MM.1S (cell line): Measurements from ENCODE around the gene ATP6AP1.

Experiments
- DNase-seq: peaks from one replicate; pipeline ENCODE4 v3.0.0-alpha.2; 2015
- H2AFZ ChIP-seq: fragments of 300-600 bp; sonication (generic); 2 replicates; pipeline ENCODE4 v1.6.0; 2016; ENCODE audit warnings: antibody characterized with exemption, low read length
- H3F3A ChIP-seq: fragments of 300-600 bp; sonication (generic); 2 replicates; pipeline ENCODE4 v1.6.1; 2016; ENCODE audit warnings: mild to moderate bottlenecking, antibody characterized with exemption, low read length, moderate library complexity, mixed read lengths; ENCODE audit not compliant: insufficient read depth
- H3K27ac ChIP-seq: fragments of 300-600 bp; sonication (generic); 2 replicates; pipeline ENCODE4 v1.5.1; 2016; ENCODE audit warnings: mild to moderate bottlenecking, low read length
- H3K27me3 ChIP-seq: fragments of 300-600 bp; sonication (generic); replicated peaks from 2 replicates; pipeline ENCODE4 v1.6.0; 2016; ENCODE audit warnings: low read length; ENCODE audit not compliant: insufficient read depth
- H3K36me3 ChIP-seq: fragments of 300-600 bp; sonication (generic); replicated peaks from 2 replicates; pipeline ENCODE4 v1.6.1; 2016; ENCODE audit warnings: mild to moderate bottlenecking, low read length, mixed read lengths; ENCODE audit not compliant: insufficient read depth
- H3K4me1 ChIP-seq: fragments of 300-600 bp; sonication (generic); 2 replicates; pipeline ENCODE4 v1.6.1; 2016; ENCODE audit warnings: low read length, mixed read lengths
- H3K4me2 ChIP-seq: fragments of 300-600 bp; sonication (generic); 2 replicates; pipeline ENCODE4 v1.6.0; 2016; ENCODE audit warnings: low read depth, low read length
- H3K4me3 ChIP-seq: fragments of 300-600 bp; sonication (generic); 2 replicates; pipeline ENCODE4 v1.5.1; 2016; ENCODE audit warnings: low read length, mixed read lengths
- H3K79me2 ChIP-seq: fragments of 300-600 bp; sonication (generic); 2 replicates; pipeline ENCODE4 v1.6.1; 2016; ENCODE audit warnings: mixed run types, low read length, mixed read lengths
- H3K9ac ChIP-seq: fragments of 300-600 bp; sonication (generic); 2 replicates; pipeline ENCODE4 v1.6.1; 2016; ENCODE audit warnings: low read length, mixed read lengths
- H3K9me2 ChIP-seq: fragments of 300-600 bp; sonication (generic); replicated peaks from 2 replicates; pipeline ENCODE4 v1.6.1; 2016; ENCODE audit warnings: mild to moderate bottlenecking, low read length, mixed read lengths; ENCODE audit not compliant: insufficient read depth
- H3K9me3 ChIP-seq: fragments of 300-600 bp; sonication (generic); replicated peaks from 2 replicates; pipeline ENCODE4 v1.6.1; 2016; ENCODE audit warnings: mild to moderate bottlenecking, low read length, mixed read lengths; ENCODE audit not compliant: insufficient read depth
- H4K20me1 ChIP-seq: fragments of 300-600 bp; sonication (generic); 2 replicates; pipeline ENCODE4 v1.6.1; 2016; ENCODE audit warnings: mild to moderate bottlenecking, low read length, moderate library complexity, mixed read lengths; ENCODE audit not compliant: insufficient read depth
- EZH2 ChIP-seq: fragments of 300-600 bp; sonication (generic); optimal IDR thresholded peaks from 2 replicates; pipeline ENCODE3; 2017; ENCODE audit warnings: low read depth, mild to moderate bottlenecking, antibody characterized with exemption, low read length, mixed read lengths
- EZH2phosphoT487 ChIP-seq: fragments of 300-600 bp; sonication (generic); IDR thresholded peaks from 2 replicates; pipeline ENCODE4 v1.6.1; 2018; ENCODE audit warnings: antibody characterized with exemption, low read length
- TF ChIP-seq, protein P1 (sequence below): fragments of 300-600 bp; sonication (generic); IDR thresholded peaks from 2 replicates; pipeline ENCODE4 v1.5.1; 2016; ENCODE audit warnings: antibody characterized with exemption, low read length, mixed read lengths

ATP6AP1 gene

DNA sequence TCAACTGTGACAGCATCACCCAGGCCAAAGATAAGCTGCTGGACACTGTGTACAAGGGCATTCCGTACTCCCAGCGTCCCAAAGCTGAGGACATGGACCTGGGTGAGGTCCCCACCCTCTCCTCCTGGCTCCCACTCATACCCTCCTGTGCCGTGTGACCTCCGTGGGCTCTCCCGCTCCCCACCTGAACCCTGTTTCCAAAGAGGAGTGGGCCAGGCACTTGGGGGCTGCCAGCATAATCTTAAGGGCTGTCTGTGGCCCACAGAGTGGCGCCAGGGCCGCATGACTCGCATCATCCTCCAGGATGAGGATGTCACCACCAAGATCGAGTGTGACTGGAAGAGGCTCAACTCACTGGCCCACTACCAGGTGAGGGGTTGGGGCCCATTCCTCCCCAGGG, 40.6 kb downstream of the ATP6AP1 start:
- H3K79me2 ChIP-seq: no peaks in the 10 kb centered on the region
- no peak overlapping the region for H3K9ac ChIP-seq
- no peak for DNase-seq
- TF ChIP-seq, protein P1, sequence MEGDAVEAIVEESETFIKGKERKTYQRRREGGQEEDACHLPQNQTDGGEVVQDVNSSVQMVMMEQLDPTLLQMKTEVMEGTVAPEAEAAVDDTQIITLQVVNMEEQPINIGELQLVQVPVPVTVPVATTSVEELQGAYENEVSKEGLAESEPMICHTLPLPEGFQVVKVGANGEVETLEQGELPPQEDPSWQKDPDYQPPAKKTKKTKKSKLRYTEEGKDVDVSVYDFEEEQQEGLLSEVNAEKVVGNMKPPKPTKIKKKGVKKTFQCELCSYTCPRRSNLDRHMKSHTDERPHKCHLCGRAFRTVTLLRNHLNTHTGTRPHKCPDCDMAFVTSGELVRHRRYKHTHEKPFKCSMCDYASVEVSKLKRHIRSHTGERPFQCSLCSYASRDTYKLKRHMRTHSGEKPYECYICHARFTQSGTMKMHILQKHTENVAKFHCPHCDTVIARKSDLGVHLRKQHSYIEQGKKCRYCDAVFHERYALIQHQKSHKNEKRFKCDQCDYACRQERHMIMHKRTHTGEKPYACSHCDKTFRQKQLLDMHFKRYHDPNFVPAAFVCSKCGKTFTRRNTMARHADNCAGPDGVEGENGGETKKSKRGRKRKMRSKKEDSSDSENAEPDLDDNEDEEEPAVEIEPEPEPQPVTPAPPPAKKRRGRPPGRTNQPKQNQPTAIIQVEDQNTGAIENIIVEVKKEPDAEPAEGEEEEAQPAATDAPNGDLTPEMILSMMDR: no peak
- TF ChIP-seq EZH2 (no peak), EZH2phosphoT487 (no peak)
- no peaks in the 10 kb centered on the region for H3F3A ChIP-seq
- H3K4me1 ChIP-seq: no peaks in the 10 kb centered on the region
- no peak overlapping the region for H2AFZ ChIP-seq
- H3K27me3 ChIP-seq: no peaks in the 10 kb centered on the region
- H3K4me3 ChIP-seq: no peak overlapping the region
- H3K4me2 ChIP-seq: no peak overlapping the region
- H4K20me1 ChIP-seq: no peaks in the 10 kb centered on the region
- H3K9me2 ChIP-seq: no peaks in the 10 kb centered on the region
- no peak overlapping the region for H3K27ac ChIP-seq
- no peaks in the 10 kb centered on the region for H3K9me3 ChIP-seq
- H3K36me3 ChIP-seq: no peaks in the 10 kb centered on the region

DNA sequence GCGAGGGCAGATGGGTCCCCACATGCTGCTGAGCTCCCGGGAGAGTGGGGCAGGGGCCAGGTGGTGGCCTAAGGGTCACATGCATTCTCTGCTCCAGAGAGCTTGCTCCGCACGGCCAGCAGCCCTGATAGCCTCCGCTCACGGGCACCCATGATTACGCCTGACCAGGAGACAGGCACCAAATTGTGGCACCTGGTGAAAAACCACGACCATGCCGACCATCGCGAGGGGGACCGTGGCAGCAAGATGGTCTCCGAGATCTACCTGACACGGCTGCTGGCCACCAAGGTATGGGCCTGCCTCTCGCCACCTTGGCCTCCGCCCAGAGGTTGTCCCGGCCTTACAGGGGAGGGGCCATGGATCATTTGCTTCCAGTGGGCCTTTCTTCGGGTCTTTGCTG, 41.4 kb downstream of the ATP6AP1 start:
- Histone ChIP-seq H3K9me3 (no peaks in the 10 kb centered on the region), H3K9me2 (no peaks in the 10 kb centered on the region), H3K27ac (no peak overlapping the region), H3F3A (no peaks in the 10 kb centered on the region), H3K27me3 (no peaks in the 10 kb centered on the region), H3K4me2 (no peak overlapping the region), H4K20me1 (no peaks in the 10 kb centered on the region), H3K4me1 (no peaks in the 10 kb centered on the region), H3K79me2 (no peaks in the 10 kb centered on the region), H3K4me3 (no peak overlapping the region), H2AFZ (no peak overlapping the region), H3K36me3 (no peaks in the 10 kb centered on the region), H3K9ac (no peak overlapping the region)
- TF ChIP-seq, protein P1: no peak
- no peak for TF ChIP-seq EZH2phosphoT487
- no peak for TF ChIP-seq EZH2
- DNase-seq: no peak

DNA sequence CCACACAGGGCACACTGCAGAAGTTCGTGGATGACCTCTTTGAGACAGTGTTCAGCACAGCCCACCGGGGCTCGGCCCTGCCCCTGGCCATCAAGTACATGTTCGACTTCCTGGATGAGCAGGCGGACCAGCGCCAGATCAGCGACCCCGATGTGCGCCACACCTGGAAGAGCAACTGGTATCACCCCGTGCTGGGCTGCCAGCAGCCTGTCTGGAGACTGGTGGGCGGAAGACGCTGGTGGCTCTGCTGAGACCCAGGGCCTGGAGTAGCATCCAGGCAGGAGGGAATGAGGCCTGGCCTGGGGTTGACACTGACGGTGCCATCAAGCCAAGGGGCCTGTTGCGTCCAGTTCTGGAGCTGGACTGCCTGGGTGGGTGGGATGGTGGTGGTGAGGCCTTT, 42.0 kb downstream of the ATP6AP1 start:
- no peaks in the 10 kb centered on the region for H3K9me2 ChIP-seq
- no peak for DNase-seq
- no peaks in the 10 kb centered on the region for H3K36me3 ChIP-seq
- H3K9ac ChIP-seq: no peak overlapping the region
- no peaks in the 10 kb centered on the region for H3K4me1 ChIP-seq
- H3K27me3 ChIP-seq: no peaks in the 10 kb centered on the region
- H3K79me2 ChIP-seq: no peaks in the 10 kb centered on the region
- no peaks in the 10 kb centered on the region for H3K9me3 ChIP-seq
- H4K20me1 ChIP-seq: no peaks in the 10 kb centered on the region
- no peak for TF ChIP-seq EZH2phosphoT487
- TF ChIP-seq, protein P1: no peak
- TF ChIP-seq EZH2: no peak
- no peak overlapping the region for H3K27ac ChIP-seq
- H3F3A ChIP-seq: no peaks in the 10 kb centered on the region
- H3K4me3 ChIP-seq: no peak overlapping the region
- no peak overlapping the region for H2AFZ ChIP-seq
- H3K4me2 ChIP-seq: no peak overlapping the region
